Upper lobe of left lung (tissue), 6 donors: ENCODE data around the gene GLUL. TPM values are rescaled to one million over a fixed set of nuclear protein-coding genes. Genes with fewer than 3 reads are reported as not detected.
"Not testable (repeated sequence)": the region's sequence is repeated elsewhere in the genome, so short reads cannot be mapped to it uniquely, and the experiment has no call there.

Experiments used
- ATAC-seq, 2 donors: fragments of 200-7000 bp; cut with Tn5 transposase; one replicate each; pipeline ENCODE4 v1.9.1; 2022; ENCODE audit warnings: mild to moderate bottlenecking in 2 of 2, moderate library complexity in 2 of 2; ENCODE audit not compliant: low FRiP score in 2 of 2
- DNase-seq, 2 donors: peaks; one replicate each; pipeline ENCODE4 v3.0.0-alpha.2; 2019 to 2020
- H3K27ac ChIP-seq, 4 donors: fragments of 200-600 bp; sonication (generic); one replicate each; pipeline ENCODE4 v1.5.1; 2016 to 2019
- H3K27me3 ChIP-seq, 4 donors: fragments of 200-600 bp; sonication (generic); one replicate each; pipeline ENCODE4 v1.5.1; 2017 to 2019
- H3K36me3 ChIP-seq, 4 donors: fragments of 200-600 bp; sonication (generic); one replicate each; pipeline ENCODE4 v1.5.1; 2016 to 2019
- H3K4me1 ChIP-seq, 4 donors: fragments of 200-600 bp; sonication (generic); one replicate each; pipeline ENCODE4 v1.5.1; 2018 to 2019
- H3K4me3 ChIP-seq, 4 donors: fragments of 200-600 bp; sonication (generic); one replicate each; pipeline ENCODE4 v1.5.1; 2017 to 2019; ENCODE audit warnings: mild to moderate bottlenecking in 2 of 4, moderate library complexity in 1 of 4
- H3K9me3 ChIP-seq, 4 donors: fragments of 200-600 bp; sonication (generic); one replicate each; pipeline ENCODE4 v1.5.1; 2018 to 2019
- CTCF ChIP-seq, 6 experiments: fragments of 450-650 bp in 4 of 6; fragments of 200-600 bp in 2 of 6; sonication (generic) in 2 of 6; IDR thresholded peaks; one replicate each; pipeline ENCODE4 v1.5.1; 2016 to 2019; ENCODE audit warnings: antibody characterized with exemption in 6 of 6
- EP300 ChIP-seq, 4 donors: sonication (generic); formaldehyde crosslinking; IDR thresholded peaks; one replicate each; pipeline ENCODE4 v1.5.1; 2017; ENCODE audit warnings: antibody characterized with exemption in 4 of 4, control low read depth in 2 of 4
- POLR2A ChIP-seq, 4 donors: fragments of 450-650 bp; IDR thresholded peaks; one replicate each; pipeline ENCODE4 v1.5.1; 2016 to 2017; ENCODE audit warnings: antibody characterized with exemption in 4 of 4, mild to moderate bottlenecking in 2 of 4
- POLR2AphosphoS5 ChIP-seq, 2 donors: sonication (generic); formaldehyde crosslinking; IDR thresholded peaks; one replicate each; pipeline ENCODE4 v1.5.1; 2017; ENCODE audit warnings: antibody characterized with exemption in 2 of 2
- WGBS, 2 donors: methylation state at CpG; one replicate each; pipeline ENCODE4 v1.1.5; 2017 to 2018; 5-methylcytosine and 5-hydroxymethylcytosine counted together
- total RNA-seq, 6 donors: library from RNA; depleted of rRNA in 4 of 6; stranded (reverse); fragments of >200 nt in 4 of 6; gene quantifications; one replicate each; pipeline versions ENCODE4 v1.1.0 to v1.2.1, GENCODE V29; 2016 to 2021
- donor health status: DM: no; HTN: no; CAD: no; lungs with moderate emphysema.
- donor health status: DM: no; HTN: yes; CAD: no; lungs with severe emphysema.

The GLUL gene
- total RNA-seq, 6 donors from 2014 or later = 1,145 to 1,831 (median 1,583) TPM

- Histone ChIP-seq H3K9me3 (no peaks in the 10 kb centered on the region), H3K36me3 (no peaks in the 10 kb centered on the region), H3K27ac (no peak overlapping the region), H3K4me1 (peaks cover 0 to 3% (median 0%) of the 10 kb centered on the region in 4 donors), H3K4me3 (no peak overlapping the region), H3K27me3 (no peaks in the 10 kb centered on the region)
- ATAC-seq (no peak), DNase-seq (peak in 1 of 2 donors; percentile 24)
- 75 to 81% methylated on average over 16 of the region's 16 CpGs for WGBS, 2 donors
- TF ChIP-seq POLR2A (IDR thresholded peaks at IDR 0.05) (no peak), EP300 (IDR thresholded peaks at IDR 0.05) (no peak), CTCF (IDR thresholded peaks at IDR 0.05) (no peak), POLR2AphosphoS5 (IDR thresholded peaks at IDR 0.05) (no peak)
Observed at GRCh38 chr1:182335771-182336566, 55.6 kb downstream of the GLUL start.

- not testable (repeated sequence) for H3K27me3 ChIP-seq, DNase-seq, ATAC-seq, H3K4me3 ChIP-seq, H3K9me3 ChIP-seq, H3K4me1 ChIP-seq, H3K36me3 ChIP-seq, H3K27ac ChIP-seq
- 90 to 93% methylated on average over 5 of the region's 5 CpGs for WGBS, 2 donors
Observed at GRCh38 chr1:182333071-182333571, 58.5 kb downstream of the GLUL start.

GRCh38 chr1:182332261-182333060 is 59.1 kb downstream of the GLUL start:
- Histone ChIP-seq H3K27ac (no peak overlapping the region), H3K4me3 (no peak overlapping the region), H3K9me3 (no peaks in the 10 kb centered on the region), H3K27me3 (no peaks in the 10 kb centered on the region), H3K36me3 (no peaks in the 10 kb centered on the region), H3K4me1 (no peaks in the 10 kb centered on the region)
- no peak for TF ChIP-seq POLR2A (IDR thresholded peaks at IDR 0.05)
- no peak for TF ChIP-seq EP300 (IDR thresholded peaks at IDR 0.05)
- no peak for TF ChIP-seq CTCF (IDR thresholded peaks at IDR 0.05)
- no peak for TF ChIP-seq POLR2AphosphoS5 (IDR thresholded peaks at IDR 0.05)
- DNase-seq = no peak
- 81 to 83% methylated on average over 13 of the region's 13 CpGs for WGBS, 2 donors
- no peak for ATAC-seq

Other genes starting within 250 kb of the GLUL start
- gene TEDDM1, start 8.9 kb upstream of the GLUL start, total RNA-seq = not detected
- gene RGSL1, start 58.4 kb upstream of the GLUL start, total RNA-seq = not detected
- 10 to 100 TPM in 4 of 6 donors, 1 to 10 TPM in 2; 8.5 to 16.8 (median 12.0) TPM for gene RNASEL, start 197.5 kb upstream of the GLUL start, total RNA-seq
- gene RGS16, start 212.6 kb upstream of the GLUL start, total RNA-seq = 10 to 100 TPM in 4 of 6 donors, 1 to 10 TPM in 2; 3.1 to 27.2 (median 16.2) TPM